GM10248 (cell line): Measurements from ENCODE around the gene USP53.

ENCODE experiments used
- CTCF ChIA-PET: fragments of 300-600 bp; sonication (Branson Sonifier 250); formaldehyde crosslinking; extraction: SDS; loops from one replicate; lab custom pipeline; 2021; ENCODE audit warnings: antibody characterized with exemption; lab: Yijun Ruan, JAX
- POLR2A ChIA-PET: fragments of 350-650 bp; sonication (Branson Sonifier 250); formaldehyde crosslinking; extraction: SDS; loops from one replicate; lab custom pipeline; 2020; ENCODE audit warnings: antibody characterized with exemption; lab: Yijun Ruan, JAX
- DNase-seq: peaks from one replicate; pipeline ENCODE4 v3.0.0; 2012; ENCODE audit errors: extremely low spot score
- TF ChIP-seq, protein P1 (sequence below): IDR thresholded peaks from 2 replicates; pipeline ENCODE4 v1.5.1; 2012; ENCODE audit warnings: mild to moderate bottlenecking, low read depth; ENCODE audit errors: extremely low read depth, missing control alignments, control extremely low read depth

USP53 gene

DNA sequence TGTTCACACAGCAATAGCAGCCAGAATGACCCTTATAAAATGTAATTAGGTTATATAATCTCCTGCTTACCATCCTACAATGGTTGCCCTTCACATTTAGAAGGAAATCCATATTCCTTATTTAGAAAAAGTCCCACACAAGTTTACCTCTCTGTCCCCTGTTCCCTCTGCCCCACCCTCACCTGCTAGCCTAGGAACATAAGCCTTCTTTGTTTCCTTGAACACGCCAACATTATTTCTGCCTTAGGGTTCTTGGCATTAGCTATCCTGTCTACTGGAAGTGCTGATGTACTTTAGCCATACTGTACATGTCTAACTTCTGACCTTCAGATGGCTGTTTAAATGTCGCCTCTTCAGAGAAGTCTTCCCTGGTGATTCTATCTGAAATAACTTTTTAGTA, 28.4 kb upstream of the USP53 start:
- ChIA-PET CTCF (interaction anchor here (1.8 kb wide), 1 partner anchor 21 kb away, joined by 4 read pairs; no protein-coding TSS in a partner anchor), POLR2A (no interaction called here)
- TF ChIP-seq, protein P1, sequence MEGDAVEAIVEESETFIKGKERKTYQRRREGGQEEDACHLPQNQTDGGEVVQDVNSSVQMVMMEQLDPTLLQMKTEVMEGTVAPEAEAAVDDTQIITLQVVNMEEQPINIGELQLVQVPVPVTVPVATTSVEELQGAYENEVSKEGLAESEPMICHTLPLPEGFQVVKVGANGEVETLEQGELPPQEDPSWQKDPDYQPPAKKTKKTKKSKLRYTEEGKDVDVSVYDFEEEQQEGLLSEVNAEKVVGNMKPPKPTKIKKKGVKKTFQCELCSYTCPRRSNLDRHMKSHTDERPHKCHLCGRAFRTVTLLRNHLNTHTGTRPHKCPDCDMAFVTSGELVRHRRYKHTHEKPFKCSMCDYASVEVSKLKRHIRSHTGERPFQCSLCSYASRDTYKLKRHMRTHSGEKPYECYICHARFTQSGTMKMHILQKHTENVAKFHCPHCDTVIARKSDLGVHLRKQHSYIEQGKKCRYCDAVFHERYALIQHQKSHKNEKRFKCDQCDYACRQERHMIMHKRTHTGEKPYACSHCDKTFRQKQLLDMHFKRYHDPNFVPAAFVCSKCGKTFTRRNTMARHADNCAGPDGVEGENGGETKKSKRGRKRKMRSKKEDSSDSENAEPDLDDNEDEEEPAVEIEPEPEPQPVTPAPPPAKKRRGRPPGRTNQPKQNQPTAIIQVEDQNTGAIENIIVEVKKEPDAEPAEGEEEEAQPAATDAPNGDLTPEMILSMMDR, result no peak
- DNase-seq, result no peak

GRCh38 chr4:119189638-119190037, 22.9 kb upstream of the USP53 start:
- ChIA-PET POLR2A (no interaction called here), CTCF (no interaction called here)
- TF ChIP-seq, protein P1, result no peak
- no peak for DNase-seq

- TF ChIP-seq, protein P1, result no peak
- ChIA-PET POLR2A (no interaction called here), CTCF (interaction anchor here (1.5 kb wide), 1 partner anchor 19 kb away, joined by 4 read pairs; no protein-coding TSS in a partner anchor)
- DNase-seq, result no peak
Measured at GRCh38 chr4:119190354-119190753, 22.2 kb upstream of the USP53 start.

DNA sequence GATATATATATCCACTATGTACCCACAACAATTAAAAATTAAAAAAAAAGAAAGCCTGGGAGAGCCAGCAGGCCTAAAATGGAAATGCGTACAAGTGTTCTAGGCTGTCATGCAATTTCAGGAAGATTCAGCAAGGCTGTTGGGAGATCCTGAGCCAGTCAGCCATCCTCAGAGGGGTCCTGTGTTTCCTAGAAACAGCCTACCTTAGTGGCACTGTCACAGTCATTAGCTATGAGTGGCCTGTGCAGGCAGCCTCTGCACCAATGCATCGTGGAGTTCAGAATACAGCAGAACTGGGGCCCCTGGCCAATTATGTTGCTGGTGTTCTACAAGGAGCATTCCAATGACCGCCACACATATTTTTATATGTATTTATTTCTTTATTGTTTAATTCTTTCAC, 21.0 kb upstream of the USP53 start:
- TF ChIP-seq, protein P1, result no peak
- POLR2A ChIA-PET, result no interaction called here
- CTCF ChIA-PET, result interaction anchor here (1.5 kb wide), 1 partner anchor 18 kb away, joined by 4 read pairs; no protein-coding TSS in a partner anchor
- DNase-seq, result no peak

DNA sequence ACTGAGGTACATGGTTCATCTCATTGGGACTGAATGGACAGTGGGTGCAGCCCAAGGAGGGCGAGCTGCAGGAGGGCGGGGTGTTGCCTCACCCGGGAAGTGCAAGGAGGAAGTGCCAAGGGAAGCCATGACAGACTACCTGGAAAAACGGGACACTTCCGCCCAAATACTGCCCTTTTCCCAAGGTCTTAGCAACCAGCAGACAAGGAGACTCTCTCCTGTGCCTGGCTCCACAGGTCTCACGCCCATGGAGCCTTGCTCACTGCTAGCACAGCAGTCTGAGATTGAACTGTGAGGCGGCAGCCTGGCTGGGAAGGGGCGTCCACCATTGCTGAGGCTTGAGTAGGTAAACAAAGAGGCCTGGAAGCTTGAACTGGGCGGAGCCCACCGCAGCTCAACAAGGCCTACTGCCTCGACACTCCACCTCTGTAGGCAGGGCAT, 14.7 kb upstream of the USP53 start:
- TF ChIP-seq, protein P1, result no peak
- ChIA-PET CTCF (interaction anchor here (1.6 kb wide), 1 partner anchor 30 kb away, joined by 3 read pairs; no protein-coding TSS in a partner anchor), POLR2A (no interaction called here)
- DNase-seq, result no peak

DNA sequence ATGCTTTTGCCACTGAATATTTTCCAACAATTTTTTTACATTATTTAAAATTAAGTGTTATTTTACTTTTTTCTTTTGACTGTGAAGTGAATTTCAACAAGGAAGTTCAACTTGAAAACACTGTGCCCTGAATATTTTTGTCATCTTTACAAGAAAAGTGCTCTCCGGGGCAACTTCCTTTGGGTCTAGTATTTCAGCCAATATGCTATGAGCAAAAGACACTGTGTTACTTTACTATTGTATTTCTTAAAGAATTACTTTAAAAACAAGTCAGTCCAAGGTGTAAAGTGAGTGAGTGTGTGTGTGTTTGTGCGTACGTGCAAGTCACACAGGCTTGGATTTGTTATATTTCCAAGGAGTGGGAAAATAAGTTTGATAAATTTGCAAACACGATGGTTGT, 7.6 kb upstream of the USP53 start:
- ChIA-PET CTCF (no interaction called here), POLR2A (no interaction called here)
- no peak for DNase-seq
- TF ChIP-seq, protein P1, result no peak

GRCh38 chr4:119205690-119206089, 6.8 kb upstream of the USP53 start:
- DNase-seq, result no peak
- ChIA-PET CTCF (no interaction called here), POLR2A (no interaction called here)
- TF ChIP-seq, protein P1, result no peak
